Fibroblast of villous mesenchyme (primary cell): ENCODE data around the gene IFITM5. TPM values are rescaled to one million over a fixed set of nuclear protein-coding genes. Genes with fewer than 3 reads are reported as not detected.
A peak's percentile ranks its signal among the peaks of the same experiment; 100 is the strongest.

Source experiments
- DNase-seq: peaks from one replicate; pipeline ENCODE4 v3.0.0-alpha.2; 2010; ENCODE audit warnings: low read depth
- H3K4me3 ChIP-seq: 2 replicates; pipeline ENCODE4 v1.5.1; 2011; ENCODE audit warnings: low read depth, mild to moderate bottlenecking, low read length
- total RNA-seq: library from RNA; depleted of rRNA; stranded (reverse); fragments of >200 nt; gene quantifications from 2 replicates; pipeline ENCODE4 v1.2.3, GENCODE V29; 2012
- TF ChIP-seq, protein P1 (sequence below): IDR thresholded peaks from 2 replicates; pipeline ENCODE4 v1.5.1; 2012; ENCODE audit warnings: low read depth, mild to moderate bottlenecking, low read length; ENCODE audit not compliant: insufficient read depth

The IFITM5 gene
- total RNA-seq, 1 donor, result not detected

DNA sequence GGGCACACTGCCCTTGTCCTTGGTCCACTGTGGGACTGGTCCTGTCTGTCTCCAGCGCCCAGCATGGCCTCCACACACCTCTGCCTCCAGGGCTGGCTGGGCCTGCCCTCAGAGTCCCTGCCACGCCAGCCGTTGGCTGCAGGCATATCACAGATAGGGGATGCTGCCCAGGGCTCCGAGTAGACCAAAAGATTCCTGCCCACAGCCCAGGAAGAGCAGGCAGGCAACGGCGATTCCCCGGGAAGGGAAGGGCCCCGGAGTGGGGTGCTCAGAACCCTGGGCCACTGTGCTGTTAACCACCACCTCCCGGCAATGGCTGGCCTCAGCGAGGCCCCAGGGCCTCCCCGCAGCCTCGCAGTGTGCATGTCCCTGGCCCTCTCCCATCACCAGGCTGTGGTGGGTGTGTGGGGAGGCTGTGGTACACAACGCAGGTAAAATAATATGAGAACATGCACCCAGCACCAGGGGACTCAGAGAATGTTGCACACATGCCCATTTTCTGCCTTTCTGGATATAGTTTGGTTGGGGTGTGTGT is 2.2 kb downstream of the IFITM5 start:
- TF ChIP-seq, protein P1, sequence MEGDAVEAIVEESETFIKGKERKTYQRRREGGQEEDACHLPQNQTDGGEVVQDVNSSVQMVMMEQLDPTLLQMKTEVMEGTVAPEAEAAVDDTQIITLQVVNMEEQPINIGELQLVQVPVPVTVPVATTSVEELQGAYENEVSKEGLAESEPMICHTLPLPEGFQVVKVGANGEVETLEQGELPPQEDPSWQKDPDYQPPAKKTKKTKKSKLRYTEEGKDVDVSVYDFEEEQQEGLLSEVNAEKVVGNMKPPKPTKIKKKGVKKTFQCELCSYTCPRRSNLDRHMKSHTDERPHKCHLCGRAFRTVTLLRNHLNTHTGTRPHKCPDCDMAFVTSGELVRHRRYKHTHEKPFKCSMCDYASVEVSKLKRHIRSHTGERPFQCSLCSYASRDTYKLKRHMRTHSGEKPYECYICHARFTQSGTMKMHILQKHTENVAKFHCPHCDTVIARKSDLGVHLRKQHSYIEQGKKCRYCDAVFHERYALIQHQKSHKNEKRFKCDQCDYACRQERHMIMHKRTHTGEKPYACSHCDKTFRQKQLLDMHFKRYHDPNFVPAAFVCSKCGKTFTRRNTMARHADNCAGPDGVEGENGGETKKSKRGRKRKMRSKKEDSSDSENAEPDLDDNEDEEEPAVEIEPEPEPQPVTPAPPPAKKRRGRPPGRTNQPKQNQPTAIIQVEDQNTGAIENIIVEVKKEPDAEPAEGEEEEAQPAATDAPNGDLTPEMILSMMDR, result no peak
- DNase-seq, result no peak
- no peak overlapping the region for H3K4me3 ChIP-seq

DNA sequence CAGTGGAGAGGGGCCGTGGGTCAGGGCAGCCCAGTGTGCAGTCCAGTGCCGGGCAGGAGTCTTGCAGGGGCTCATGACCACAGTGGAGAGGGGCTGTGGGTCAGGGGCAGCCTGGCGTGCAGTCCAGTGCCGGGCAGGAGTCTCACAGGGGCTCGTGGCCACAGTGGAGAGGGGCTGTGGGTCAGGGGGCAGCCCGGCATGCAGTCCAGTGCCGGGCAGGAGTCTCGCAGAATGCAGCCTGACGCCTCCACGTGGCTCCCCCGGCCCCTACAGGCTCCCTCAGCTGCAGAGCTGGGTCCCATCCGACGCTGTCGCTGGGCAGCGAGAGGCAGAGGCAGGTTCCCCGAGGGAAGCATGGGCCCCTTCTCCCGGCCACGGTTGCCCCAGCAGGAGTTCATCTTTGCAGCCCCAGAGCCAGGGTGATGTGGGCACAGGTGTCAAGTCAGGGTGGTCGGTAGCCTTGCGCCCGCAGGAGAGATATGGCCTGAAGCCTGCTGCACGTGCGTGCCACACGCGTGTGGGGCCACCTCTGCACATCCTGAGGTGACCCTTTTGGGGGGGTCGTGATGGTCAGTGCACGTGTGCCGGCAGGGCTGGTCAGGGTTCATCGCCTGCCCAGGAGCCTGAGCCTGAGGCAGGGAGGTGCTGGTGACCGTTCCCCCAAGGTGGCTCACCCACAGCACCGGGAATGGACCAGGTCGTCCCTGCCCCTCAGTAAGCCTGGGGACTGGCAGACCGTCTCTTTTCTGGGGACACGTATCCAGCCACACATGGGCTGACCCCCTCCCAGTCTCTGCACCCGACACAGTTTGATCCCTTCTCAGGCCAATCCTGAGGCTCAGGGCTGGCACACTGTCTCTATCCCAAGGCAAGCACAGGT is 2.9 kb downstream of the IFITM5 start:
- TF ChIP-seq, protein P1, result no peak
- H3K4me3 ChIP-seq, result no peak overlapping the region
- no peak for DNase-seq

DNA sequence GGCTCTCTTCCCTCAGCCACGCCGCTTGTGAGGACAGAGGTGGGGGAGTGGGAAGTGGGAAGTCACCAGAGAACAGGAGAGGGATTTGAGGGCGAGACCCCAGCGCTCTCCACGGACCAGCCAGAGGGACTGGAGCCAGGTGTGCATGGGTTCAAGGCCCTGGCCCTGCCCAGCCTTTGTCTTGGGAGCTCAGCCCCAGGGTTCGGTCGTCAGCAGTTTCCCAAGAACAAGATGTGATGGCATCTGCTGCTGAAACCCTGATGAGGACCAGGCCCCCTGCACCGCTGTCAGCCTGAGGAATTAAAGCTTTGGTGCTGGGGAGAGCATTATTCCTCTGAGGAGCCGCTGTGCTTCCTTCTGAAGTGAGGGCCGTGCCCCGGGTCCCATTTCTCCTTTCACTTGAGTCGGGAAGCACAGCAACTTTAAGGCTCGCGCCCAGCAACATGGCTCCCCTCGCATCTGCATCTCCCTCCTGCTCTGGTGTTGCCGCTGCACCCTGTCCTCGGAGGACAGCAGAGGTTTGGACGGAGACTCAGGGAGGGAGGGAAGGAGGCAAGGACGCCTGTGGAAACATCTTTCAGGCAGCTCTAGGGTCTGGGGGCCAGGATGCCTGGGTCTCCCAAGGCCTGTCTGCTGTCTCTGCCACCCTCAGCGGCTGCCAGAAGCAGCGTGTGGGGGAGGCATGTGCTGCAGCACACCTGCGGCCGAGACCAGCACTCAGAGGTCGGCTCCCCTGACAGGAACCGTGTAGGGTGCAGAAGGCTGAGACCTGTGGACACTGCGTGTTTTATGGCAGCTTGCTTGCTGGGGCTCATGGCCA is 3.8 kb downstream of the IFITM5 start:
- H3K4me3 ChIP-seq, result no peak overlapping the region
- peak; percentile 9 for DNase-seq
- TF ChIP-seq, protein P1, result no peak

DNA sequence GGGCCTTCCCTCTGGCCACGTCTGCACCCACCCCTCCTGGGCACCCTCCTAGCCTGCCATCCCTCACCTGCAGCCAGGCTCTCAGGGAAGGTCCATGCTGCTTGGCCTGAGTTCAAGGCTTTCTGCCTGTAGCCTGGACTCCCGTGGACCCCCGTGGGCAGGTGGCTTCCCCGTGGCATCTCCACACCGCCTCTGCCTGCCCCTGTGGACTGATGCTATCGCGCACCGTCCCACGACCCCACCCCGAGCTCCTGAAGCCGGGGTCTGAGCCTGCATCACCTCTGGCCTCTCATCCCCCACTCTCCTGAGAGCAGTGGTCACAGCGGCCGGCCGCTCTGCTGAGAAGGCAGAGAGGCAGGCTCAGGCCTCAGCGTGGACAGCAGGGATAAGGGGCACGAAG is 4.5 kb downstream of the IFITM5 start:
- H3K4me3 ChIP-seq, result no peak overlapping the region
- DNase-seq, result no peak
- TF ChIP-seq, protein P1, result no peak

DNA sequence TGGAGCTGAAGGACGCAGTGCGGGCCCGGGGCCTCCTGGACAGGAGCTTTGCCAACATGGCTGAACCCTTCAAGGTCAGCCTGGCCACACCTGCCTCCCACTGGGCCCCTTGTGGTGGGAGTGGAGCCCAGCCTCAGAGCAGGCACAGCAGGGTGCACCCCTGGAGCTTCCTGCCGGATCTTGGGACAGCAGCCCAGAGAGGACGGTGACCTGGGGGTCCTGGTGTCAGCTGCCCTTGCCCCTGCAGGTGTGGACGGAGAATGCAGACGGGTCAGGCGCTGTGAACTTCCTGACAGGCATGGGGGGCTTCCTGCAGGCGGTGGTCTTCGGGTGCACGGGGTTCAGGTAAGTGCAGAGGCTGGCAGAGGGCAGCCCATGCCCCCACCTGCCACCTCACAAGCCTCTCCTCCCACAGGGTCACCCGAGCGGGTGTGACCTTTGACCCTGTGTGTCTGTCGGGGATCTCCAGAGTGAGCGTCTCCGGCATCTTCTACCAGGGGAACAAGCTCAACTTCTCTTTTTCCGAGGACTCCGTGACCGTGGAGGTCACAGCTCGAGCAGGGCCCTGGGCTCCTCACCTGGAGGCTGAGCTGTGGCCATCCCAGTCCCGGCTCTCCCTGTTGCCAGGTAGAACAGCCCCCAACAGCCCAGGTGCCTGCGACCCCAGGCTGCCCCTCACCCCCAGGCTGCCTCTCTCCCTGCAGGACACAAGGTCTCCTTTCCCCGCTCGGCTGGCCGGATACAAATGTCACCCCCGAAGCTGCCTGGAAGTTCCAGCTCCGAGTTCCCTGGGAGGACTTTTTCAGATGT is 5.3 kb downstream of the IFITM5 start:
- TF ChIP-seq, protein P1, result no peak

DNA sequence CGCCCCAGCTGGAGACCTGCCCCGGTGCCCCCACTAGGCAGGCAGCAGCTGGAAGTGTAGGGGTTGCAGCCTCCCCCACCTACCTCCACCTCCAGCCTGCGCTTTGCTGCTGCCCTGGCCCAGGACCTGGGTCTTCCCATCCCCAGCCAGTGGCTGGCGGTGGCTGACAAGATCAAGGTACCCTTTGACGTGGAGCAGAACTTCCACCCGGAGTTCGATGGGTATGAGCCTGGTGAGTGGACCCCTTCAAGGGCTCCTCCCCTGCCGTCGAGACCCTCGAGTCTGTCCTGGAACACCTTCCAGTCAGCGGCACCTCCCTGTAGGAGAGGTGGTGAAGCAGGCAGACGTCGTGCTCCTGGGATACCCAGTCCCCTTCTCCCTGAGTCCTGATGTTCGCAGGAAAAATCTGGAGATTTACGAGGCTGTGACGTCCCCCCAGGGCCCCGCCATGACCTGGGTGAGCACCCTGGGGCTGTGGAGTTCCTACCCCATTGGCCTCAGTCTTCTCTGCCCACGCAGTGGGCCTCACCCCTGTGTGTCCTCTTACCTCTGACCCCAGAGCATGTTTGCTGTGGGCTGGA is 6.0 kb downstream of the IFITM5 start:
- TF ChIP-seq, protein P1, result no peak
- H3K4me3 ChIP-seq, result no peak overlapping the region
- DNase-seq, result no peak

More for the DNA sequence above, 5.3 kb downstream of the IFITM5 start:
- no peak overlapping the region for H3K4me3 ChIP-seq
- no peak for DNase-seq
